GM06990 (cell line): ENCODE data around the gene ETV6.

Experiments
- DNase-seq: peaks from one replicate; pipeline ENCODE4 v3.0.0-alpha.2; 2011; ENCODE audit not compliant: insufficient read length; ENCODE audit errors: extremely low read depth
- H3K27me3 ChIP-seq: replicated peaks from 2 replicates; pipeline ENCODE4 v1.6.0; 2011; ENCODE audit warnings: low read length; ENCODE audit not compliant: control insufficient read depth, insufficient read depth
- H3K36me3 ChIP-seq: 2 replicates; pipeline ENCODE4 v1.5.1; 2011; ENCODE audit warnings: low read length; ENCODE audit not compliant: control insufficient read depth, insufficient read depth
- H3K4me3 ChIP-seq: replicated peaks from 2 replicates; pipeline ENCODE4 v1.5.1; 2011; ENCODE audit warnings: low read depth, mild to moderate bottlenecking, control low read depth, low read length
- TF ChIP-seq, protein P1 (sequence below): IDR thresholded peaks from 2 replicates; pipeline ENCODE4 v1.5.1; 2011; ENCODE audit warnings: low read length, control low read depth, mild to moderate bottlenecking, inconsistent platforms; ENCODE audit not compliant: insufficient read depth, poor library complexity, severe bottlenecking

The ETV6 gene

DNA sequence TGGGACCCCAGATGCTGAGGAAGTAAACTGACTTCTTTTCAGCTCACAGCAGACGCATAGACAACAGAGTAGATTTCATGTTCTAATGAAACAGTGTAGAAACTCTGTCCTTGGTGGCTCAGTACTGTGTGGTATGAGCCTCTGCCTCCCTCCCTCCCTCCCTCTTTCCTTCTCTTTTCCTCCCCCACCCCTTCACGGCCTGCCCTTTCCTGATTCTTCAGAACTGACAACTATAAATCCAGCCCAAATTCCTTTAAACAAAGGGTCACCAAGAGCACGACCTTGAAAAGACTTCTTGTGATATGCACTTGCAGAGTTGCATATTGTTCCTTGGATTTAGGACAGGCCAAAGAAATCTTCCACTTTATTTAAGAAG is 164.0 kb downstream of the ETV6 start:
- H3K36me3 ChIP-seq = peaks cover 2% of the 10 kb centered on the region
- no peak for DNase-seq
- TF ChIP-seq, protein P1, sequence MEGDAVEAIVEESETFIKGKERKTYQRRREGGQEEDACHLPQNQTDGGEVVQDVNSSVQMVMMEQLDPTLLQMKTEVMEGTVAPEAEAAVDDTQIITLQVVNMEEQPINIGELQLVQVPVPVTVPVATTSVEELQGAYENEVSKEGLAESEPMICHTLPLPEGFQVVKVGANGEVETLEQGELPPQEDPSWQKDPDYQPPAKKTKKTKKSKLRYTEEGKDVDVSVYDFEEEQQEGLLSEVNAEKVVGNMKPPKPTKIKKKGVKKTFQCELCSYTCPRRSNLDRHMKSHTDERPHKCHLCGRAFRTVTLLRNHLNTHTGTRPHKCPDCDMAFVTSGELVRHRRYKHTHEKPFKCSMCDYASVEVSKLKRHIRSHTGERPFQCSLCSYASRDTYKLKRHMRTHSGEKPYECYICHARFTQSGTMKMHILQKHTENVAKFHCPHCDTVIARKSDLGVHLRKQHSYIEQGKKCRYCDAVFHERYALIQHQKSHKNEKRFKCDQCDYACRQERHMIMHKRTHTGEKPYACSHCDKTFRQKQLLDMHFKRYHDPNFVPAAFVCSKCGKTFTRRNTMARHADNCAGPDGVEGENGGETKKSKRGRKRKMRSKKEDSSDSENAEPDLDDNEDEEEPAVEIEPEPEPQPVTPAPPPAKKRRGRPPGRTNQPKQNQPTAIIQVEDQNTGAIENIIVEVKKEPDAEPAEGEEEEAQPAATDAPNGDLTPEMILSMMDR = no peak
- H3K27me3 ChIP-seq = no peaks in the 10 kb centered on the region
- H3K4me3 ChIP-seq = no peak overlapping the region; the same call in 1 of the 2 replicates

DNA sequence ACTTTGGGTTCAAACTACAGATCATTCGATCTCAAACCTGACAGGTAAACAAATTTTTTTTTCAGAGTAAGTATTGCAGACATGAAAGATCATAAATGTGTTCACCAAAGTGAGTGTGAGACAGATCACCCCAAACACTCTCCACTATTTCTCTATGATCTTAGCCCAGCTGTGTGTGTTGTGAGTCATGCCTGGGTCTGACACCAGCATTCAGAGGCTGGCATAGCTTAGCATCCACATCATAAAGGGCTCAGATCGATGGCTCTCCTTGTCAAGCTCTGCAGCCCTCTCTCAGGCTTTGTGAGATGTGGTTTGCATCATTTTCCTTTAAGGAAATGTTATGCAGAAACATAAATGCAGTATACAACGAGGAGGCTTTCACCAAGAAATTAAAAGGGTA is 164.9 kb downstream of the ETV6 start:
- TF ChIP-seq, protein P1 = no peak
- DNase-seq = no peak
- Histone ChIP-seq H3K36me3 (peaks cover 4% of the 10 kb centered on the region), H3K27me3 (no peaks in the 10 kb centered on the region), H3K4me3 (no peak overlapping the region)

DNA sequence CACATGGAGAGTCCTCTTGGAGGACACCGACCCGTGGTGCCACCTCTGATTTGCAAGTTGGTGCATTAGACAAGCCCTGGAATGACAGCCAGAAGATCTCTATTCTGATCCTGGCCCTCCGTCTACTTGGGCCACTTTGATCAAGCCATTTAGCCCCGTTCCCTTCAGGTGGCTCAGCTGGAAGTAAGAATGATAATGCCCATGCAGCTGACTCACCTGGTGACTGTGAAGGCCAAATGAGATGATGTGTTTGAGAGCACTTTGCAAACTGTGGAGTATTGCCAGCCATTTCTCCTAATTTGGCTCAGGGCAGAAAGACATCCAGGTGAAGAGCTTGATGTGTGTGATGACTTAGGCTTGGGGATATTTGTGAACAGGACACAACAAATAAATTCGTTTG is 165.9 kb downstream of the ETV6 start:
- no peaks in the 10 kb centered on the region for H3K27me3 ChIP-seq
- H3K4me3 ChIP-seq = no peak overlapping the region
- peaks cover 4% of the 10 kb centered on the region for H3K36me3 ChIP-seq
- TF ChIP-seq, protein P1 = no peak
- DNase-seq = no peak

DNA sequence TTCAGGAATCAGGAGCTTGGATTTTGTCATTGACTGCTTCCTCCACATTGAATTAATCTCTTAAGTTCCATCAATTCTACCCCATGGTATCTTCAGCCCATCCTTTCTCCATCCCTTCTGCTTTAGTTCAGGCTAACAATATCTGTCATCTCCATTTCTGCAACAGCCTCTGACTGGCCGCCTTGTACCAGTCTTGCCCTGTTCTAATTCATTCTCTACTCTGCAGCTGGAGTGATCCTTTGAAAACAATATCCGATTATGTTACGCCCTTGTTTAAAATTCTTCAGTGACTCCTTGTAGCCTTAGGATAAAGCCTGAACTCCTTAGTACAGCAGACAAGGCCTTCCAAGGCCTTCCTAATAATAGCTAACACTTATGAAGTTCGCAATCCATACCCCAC is 170.2 kb downstream of the ETV6 start:
- Histone ChIP-seq H3K27me3 (no peaks in the 10 kb centered on the region), H3K4me3 (no peak overlapping the region), H3K36me3 (peaks cover 4% of the 10 kb centered on the region)
- TF ChIP-seq, protein P1 = no peak
- DNase-seq = no peak

DNA sequence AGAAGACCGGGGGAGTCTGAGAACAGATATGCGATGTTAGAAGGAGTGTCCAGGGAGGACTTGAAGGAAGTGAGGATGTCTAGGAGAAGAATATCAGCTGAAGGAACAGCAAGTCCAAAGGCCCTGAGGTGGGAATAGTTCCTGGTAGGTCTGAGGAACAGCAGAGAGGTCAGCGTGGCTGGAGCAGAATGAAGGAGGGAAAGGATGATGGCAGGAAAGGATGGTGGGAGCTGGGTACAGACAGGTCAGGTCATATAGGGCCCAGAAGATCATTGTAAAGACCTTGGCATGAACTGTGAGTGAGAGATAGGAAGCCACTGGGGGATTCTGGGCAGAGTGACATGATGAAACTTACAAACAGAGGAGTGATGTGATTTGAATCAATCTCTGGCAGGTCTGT is 171.0 kb downstream of the ETV6 start:
- TF ChIP-seq, protein P1 = no peak
- Histone ChIP-seq H3K4me3 (no peak overlapping the region), H3K27me3 (no peaks in the 10 kb centered on the region), H3K36me3 (peaks cover 3% of the 10 kb centered on the region)
- no peak for DNase-seq

DNA sequence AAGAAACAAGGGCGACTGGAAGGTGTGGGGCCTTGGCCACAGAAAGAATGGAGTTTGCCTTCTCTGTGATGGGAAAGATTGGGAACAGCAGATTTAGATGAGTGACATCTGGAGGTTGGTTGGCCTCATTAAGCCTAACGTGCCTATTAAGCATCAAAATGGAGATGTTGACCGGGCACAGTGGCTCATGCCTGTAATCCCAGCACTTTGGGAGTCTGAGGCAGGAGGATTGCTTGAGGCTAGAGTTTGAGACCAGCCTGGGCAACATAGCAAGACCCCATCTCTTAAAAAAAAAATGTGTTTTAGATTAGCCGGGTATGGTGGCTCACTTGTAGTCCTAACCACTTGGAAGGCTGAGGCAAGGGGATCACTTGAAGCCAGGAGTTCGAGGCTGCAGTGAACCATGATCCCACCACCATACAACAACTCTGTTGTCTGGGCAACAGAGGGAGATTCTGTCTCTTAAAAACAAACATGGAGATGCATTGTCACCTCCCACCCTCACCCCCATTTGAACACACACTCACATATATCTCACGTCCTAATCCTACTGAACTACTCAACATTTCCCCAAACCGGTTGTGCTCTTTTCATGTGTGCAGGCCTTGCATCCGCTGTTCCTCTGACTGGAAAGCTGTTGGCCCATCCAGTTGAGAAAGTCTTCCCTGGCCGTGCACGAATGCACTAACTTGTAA is 172.1 kb downstream of the ETV6 start:
- DNase-seq = no peak
- Histone ChIP-seq H3K4me3 (no peak overlapping the region), H3K27me3 (no peaks in the 10 kb centered on the region), H3K36me3 (peaks cover 3% of the 10 kb centered on the region)
- TF ChIP-seq, protein P1 = no peak
